K562 (cell line): Measurements from ENCODE around the gene ENDOU. TPM values are rescaled to one million over a fixed set of nuclear protein-coding genes. Genes with fewer than 3 reads are reported as not detected.

Experiments used
- ARNT ChIP-seq, 2 experiments: fragments of 450-650 bp; IDR thresholded peaks; 2 replicates each; pipeline ENCODE4 v1.6.1; 2016; ENCODE audit warnings: mild to moderate bottlenecking in 1 of 2
- CHD1 ChIP-seq: fragments of 200-600 bp; sonication (generic); IDR thresholded peaks from one replicate; pipeline ENCODE4 v1.6.1; 2012; ENCODE audit warnings: mild to moderate bottlenecking, moderate library complexity, low read length, inconsistent platforms
- CTCF ChIP-seq, 3 experiments: IDR thresholded peaks in 2 of 3; conservative IDR thresholded peaks in 1 of 3; 2 replicates each; pipeline ENCODE4 v1.5.1; 2011 to 2012; ENCODE audit warnings: low read length in 3 of 3, mild to moderate bottlenecking in 3 of 3, control low read depth in 2 of 3, improper control_type of control experiment in 1 of 3, inconsistent platforms in 1 of 3, low read depth in 1 of 3, mixed read lengths in 1 of 3, moderate library complexity in 1 of 3; ENCODE audit not compliant: insufficient read depth in 2 of 3
- E2F3 ChIP-seq: fragments of 250-450 bp; sonication (Bioruptor Pico); IDR thresholded peaks from 2 replicates; pipeline ENCODE4 v1.4.0; 2020; ENCODE audit warnings: mild to moderate bottlenecking
- FOXO4 ChIP-seq: fragments of 450-650 bp; formaldehyde crosslinking; IDR thresholded peaks from 2 replicates; pipeline ENCODE4 v1.4.0; 2020; ENCODE audit warnings: mild to moderate bottlenecking, moderate library complexity
- GABPA ChIP-seq: fragments of 200-800 bp; sonication (Bioruptor generic); conservative IDR thresholded peaks from 2 replicates; pipeline ENCODE4 v1.6.1; 2016; ENCODE audit warnings: low read depth, missing genetic modification characterization, missing compliant biosample characterization
- GATA2 ChIP-seq: sonication (generic); formaldehyde crosslinking; IDR thresholded peaks from 2 replicates; pipeline ENCODE4 v1.4.0; 2020; ENCODE audit warnings: mild to moderate bottlenecking, missing genetic modification reagents
- MAZ ChIP-seq, 2 experiments: fragments of 450-650 bp in 1 of 2; sonication (generic) in 1 of 2; formaldehyde crosslinking; IDR thresholded peaks in 1 of 2; conservative IDR thresholded peaks in 1 of 2; 2 replicates each; pipeline versions ENCODE4 v1.4.0 to v1.5.0; 2020; ENCODE audit warnings: mild to moderate bottlenecking in 1 of 2, missing genetic modification reagents in 1 of 2
- PHF8 ChIP-seq: fragments of 200-600 bp; sonication (generic); IDR thresholded peaks from 2 replicates; pipeline ENCODE4 v1.6.1; 2012; ENCODE audit warnings: mixed run types, mild to moderate bottlenecking, inconsistent platforms, low read length, moderate library complexity, borderline replicate concordance
- POLR2H ChIP-seq: IDR thresholded peaks from 2 replicates; pipeline ENCODE4 v1.6.1; 2016; ENCODE audit warnings: missing genetic modification characterization, low read depth, mild to moderate bottlenecking, control low read depth, missing compliant biosample characterization, moderate library complexity
- RBM34 ChIP-seq: fragments of 200-400 bp; formaldehyde crosslinking; IDR thresholded peaks from 2 replicates; pipeline ENCODE4 v1.6.1; 2018; ENCODE audit warnings: low read length, borderline replicate concordance; ENCODE audit not compliant: insufficient read depth
- SUPT5H ChIP-seq: fragments of 450-650 bp; IDR thresholded peaks from 2 replicates; pipeline ENCODE4 v1.6.1; 2016
- ZBTB34 ChIP-seq: fragments of 250-450 bp; sonication (Bioruptor Pico); IDR thresholded peaks from 2 replicates; pipeline ENCODE4 v1.8.0; 2021; ENCODE audit warnings: mild to moderate bottlenecking, moderate library complexity
- ZMIZ1 ChIP-seq, 2 experiments: fragments of 150-350 bp in 1 of 2; IDR thresholded peaks; 2 replicates each; pipeline ENCODE4 v1.6.1; 2012 to 2016; ENCODE audit warnings: low read depth in 2 of 2, low read length in 2 of 2, mild to moderate bottlenecking in 1 of 2, moderate library complexity in 1 of 2
- ZNF239 ChIP-seq: fragments of 250-450 bp; sonication (Bioruptor Pico); IDR thresholded peaks from 2 replicates; pipeline ENCODE4 v1.4.0; 2020; ENCODE audit warnings: mild to moderate bottlenecking
- ZNF274 ChIP-seq: IDR thresholded peaks from 2 replicates; pipeline ENCODE4 v1.6.1; 2011; ENCODE audit warnings: low read depth, mild to moderate bottlenecking, low read length, moderate library complexity, borderline replicate concordance
- ZNF398 ChIP-seq: fragments of 250-450 bp; sonication (Bioruptor Pico); IDR thresholded peaks from 2 replicates; pipeline ENCODE4 v1.8.0; 2021; ENCODE audit warnings: moderate library complexity, mild to moderate bottlenecking, inconsistent platforms
- polyA plus RNA-seq, 8 experiments: library from polyadenylated mRNA; depleted of rRNA in 4 of 8; stranded (reverse) in 5 of 8; unstranded in 3 of 8; fragments of >200 nt; fragmentation: Nextera tagmentation in 2 of 8; fragmentation: Illumina TruSeq in 1 of 8; extraction: Ambion mirVana in 2 of 8; extraction: Trizol in 1 of 8; gene quantifications; 2 replicates each; pipeline versions ENCODE4 v1.2.1 to v1.2.3, GENCODE V29; 2011 to 2014; ENCODE audit warnings: inconsistent platforms in 1 of 8, missing spikeins in 1 of 8
- total RNA-seq, 7 experiments: library from RNA; depleted of rRNA in 6 of 7; stranded (reverse); fragments of >200 nt in 6 of 7; fragmentation: Illumina TruSeq in 2 of 7; extraction: Trizol in 2 of 7; gene quantifications; 2 replicates each; pipeline versions ENCODE4 v1.2.1 to v1.2.3, GENCODE V29; 2011 to 2021; ENCODE audit warnings: low replicate concordance in 1 of 7

The ENDOU gene
- total and polyA plus RNA-seq, 9 of the 15 experiments (the other 6 are each of a cell fraction or from before 2014, with no cell fraction given), result 0.03 TPM; not detected in 8

GRCh38 chr12:47772738-47773061 lies 47.4 kb upstream of the ENDOU start (continued):
- no peak for TF ChIP-seq FOXO4 (CRISPR knock-in tag)
- no peak for TF ChIP-seq ZBTB34
- no peak for TF ChIP-seq ZNF398 (CRISPR knock-in tag)
- no peak for TF ChIP-seq ZNF274
- 0 out of 6 replicates have a peak, but pooled peaks of 1 of the 3 experiments have one; percentile 27 for TF ChIP-seq CTCF (IDR thresholded peaks at IDR 0.05 in 2 of 3, conservative IDR thresholded peaks at IDR 0.05 in 1 of 3; ENCODE audit: insufficient read depth in 2 of 3, low read depth in 1 of 3, low read length in 3 of 3)
- no peak for TF ChIP-seq RBM34
- peak; percentile 55; the same call in 1 of the 2 replicates for TF ChIP-seq PHF8
- TF ChIP-seq MAZ (CRISPR knock-in tag; conservative IDR thresholded peaks at IDR 0.05 in 1 of 2, IDR thresholded peaks at IDR 0.05 in 1 of 2), result 0 out of 4 replicates have a peak, but pooled peaks of 1 of the 2 experiments have one; percentile 2
- TF ChIP-seq E2F3 (CRISPR knock-in tag), result no peak
- no peak for TF ChIP-seq POLR2H
- no peak for TF ChIP-seq ZNF239 (CRISPR knock-in tag)
- TF ChIP-seq GATA2 (CRISPR knock-in tag), result no peak
- 0 out of 2 replicates have a peak, but pooled peaks have one; percentile 32 for TF ChIP-seq SUPT5H
- no peak for TF ChIP-seq ZMIZ1 (IDR thresholded peaks at IDR 0.05; ENCODE audit: low read depth in 2 of 2, low read length in 2 of 2)
- TF ChIP-seq GABPA, result 0 out of 2 replicates have a peak, but pooled peaks have one; percentile 39
- no peak for TF ChIP-seq ARNT (IDR thresholded peaks at IDR 0.05)
- TF ChIP-seq CHD1, result no peak
